Measurements from ENCODE around the gene ABHD16A. TPM values are rescaled to one million over a fixed set of nuclear protein-coding genes. Genes with fewer than 3 reads are reported as not detected.

ABHD16A gene
- total and polyA plus RNA-seq, 2 of the 13 experiments (the other 11 are each of a cell fraction or from before 2014, with no cell fraction given), result 43.5 to 45.4 TPM

GRCh38 chr6:31702819-31703716 lies at the start of gene ABHD16A (continued):
- TF ChIP-seq ATF6 (CRISPR knock-in tag; conservative IDR thresholded peaks at IDR 0.05) (no peak; the same call in 1 of the 2 replicates), NFATC3 (CRISPR knock-in tag; IDR thresholded peaks at IDR 0.05) (no peak), ZBTB43 (CRISPR knock-in tag; conservative IDR thresholded peaks at IDR 0.05) (no peak), ZNF883 (CRISPR knock-in tag; IDR thresholded peaks at IDR 0.05; ENCODE audit: not compliant biosample characterization) (no peak), ZNF704 (CRISPR knock-in tag; IDR thresholded peaks at IDR 0.05; ENCODE audit: borderline replicate concordance) (no peak), ZFP37 (CRISPR knock-in tag; IDR thresholded peaks at IDR 0.05; ENCODE audit: borderline replicate concordance) (peak; percentile 9; the same call in 1 of the 2 replicates), SMYD3 (CRISPR knock-in tag; IDR thresholded peaks at IDR 0.05) (peak; percentile 91; the same call in 1 of the 2 replicates), ZNF569 (CRISPR knock-in tag; IDR thresholded peaks at IDR 0.05; ENCODE audit: borderline replicate concordance) (no peak), ZBTB42 (CRISPR knock-in tag; IDR thresholded peaks at IDR 0.05) (0 out of 2 replicates have a peak, but pooled peaks have one; percentile 13), SKIL (CRISPR knock-in tag; IDR thresholded peaks at IDR 0.05; ENCODE audit: borderline replicate concordance) (0 out of 2 replicates have a peak, but pooled peaks have one; percentile 17), ZNF83 (CRISPR knock-in tag; IDR thresholded peaks at IDR 0.05; ENCODE audit: borderline replicate concordance) (no peak; the same call in 1 of the 2 replicates), IRX3 (CRISPR knock-in tag; IDR thresholded peaks at IDR 0.05; ENCODE audit: borderline replicate concordance, low read depth) (peak; percentile 74; the same call in 1 of the 2 replicates), ARNTL (CRISPR knock-in tag; IDR thresholded peaks at IDR 0.05) (peak; percentile 69; the same call in 1 of the 2 replicates), ZNF546 (CRISPR knock-in tag; conservative IDR thresholded peaks at IDR 0.05) (no peak), ZNF790 (CRISPR knock-in tag; IDR thresholded peaks at IDR 0.05; ENCODE audit: borderline replicate concordance) (no peak)
- TF ChIP-seq, protein P1, sequence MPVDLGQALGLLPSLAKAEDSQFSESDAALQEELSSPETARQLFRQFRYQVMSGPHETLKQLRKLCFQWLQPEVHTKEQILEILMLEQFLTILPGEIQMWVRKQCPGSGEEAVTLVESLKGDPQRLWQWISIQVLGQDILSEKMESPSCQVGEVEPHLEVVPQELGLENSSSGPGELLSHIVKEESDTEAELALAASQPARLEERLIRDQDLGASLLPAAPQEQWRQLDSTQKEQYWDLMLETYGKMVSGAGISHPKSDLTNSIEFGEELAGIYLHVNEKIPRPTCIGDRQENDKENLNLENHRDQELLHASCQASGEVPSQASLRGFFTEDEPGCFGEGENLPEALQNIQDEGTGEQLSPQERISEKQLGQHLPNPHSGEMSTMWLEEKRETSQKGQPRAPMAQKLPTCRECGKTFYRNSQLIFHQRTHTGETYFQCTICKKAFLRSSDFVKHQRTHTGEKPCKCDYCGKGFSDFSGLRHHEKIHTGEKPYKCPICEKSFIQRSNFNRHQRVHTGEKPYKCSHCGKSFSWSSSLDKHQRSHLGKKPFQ (CRISPR knock-in tag; IDR thresholded peaks at IDR 0.05; ENCODE audit: insufficient replicate concordance), result peak; percentile 66
- TF ChIP-seq, protein P2, sequence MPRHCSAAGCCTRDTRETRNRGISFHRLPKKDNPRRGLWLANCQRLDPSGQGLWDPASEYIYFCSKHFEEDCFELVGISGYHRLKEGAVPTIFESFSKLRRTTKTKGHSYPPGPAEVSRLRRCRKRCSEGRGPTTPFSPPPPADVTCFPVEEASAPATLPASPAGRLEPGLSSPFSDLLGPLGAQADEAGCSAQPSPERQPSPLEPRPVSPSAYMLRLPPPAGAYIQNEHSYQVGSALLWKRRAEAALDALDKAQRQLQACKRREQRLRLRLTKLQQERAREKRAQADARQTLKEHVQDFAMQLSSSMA (CRISPR knock-in tag; IDR thresholded peaks at IDR 0.05), result no peak
